Fibroblast of lung (primary cell): ENCODE data around the gene INTS14. TPM values are rescaled to one million over a fixed set of nuclear protein-coding genes. Genes with fewer than 3 reads are reported as not detected.

ENCODE experiments used
- DNase-seq, 2 donors: peaks; one replicate each; pipeline versions ENCODE4 v3.0.0 to v3.0.0-alpha.2; 2010; ENCODE audit warnings: low read depth in 2 of 2
- H2AFZ ChIP-seq: 2 replicates; pipeline ENCODE4 v1.5.1; 2012; ENCODE audit warnings: low read length, control low read depth, inconsistent platforms
- H3K27ac ChIP-seq: 2 replicates; pipeline ENCODE4 v1.5.1; 2011; ENCODE audit warnings: low read length, control low read depth; ENCODE audit not compliant: insufficient read depth
- H3K27me3 ChIP-seq: 2 replicates; pipeline ENCODE4 v1.5.1; 2011; ENCODE audit warnings: mild to moderate bottlenecking, low read length; ENCODE audit not compliant: control insufficient read depth, insufficient read depth
- H3K36me3 ChIP-seq: 2 replicates; pipeline ENCODE4 v1.5.1; 2011; ENCODE audit warnings: low read length; ENCODE audit not compliant: control insufficient read depth, insufficient read depth
- H3K4me1 ChIP-seq: 2 replicates; pipeline ENCODE4 v1.5.1; 2011; ENCODE audit warnings: low read length; ENCODE audit not compliant: control insufficient read depth, insufficient read depth; ENCODE audit errors: extremely low read depth
- H3K4me2 ChIP-seq: 2 replicates; pipeline ENCODE4 v1.5.1; 2011; ENCODE audit warnings: low read length, control low read depth; ENCODE audit not compliant: insufficient read depth; ENCODE audit errors: extremely low read depth
- H3K4me3 ChIP-seq, 4 experiments: fragments of 200-600 bp in 1 of 4; sonication (generic) in 1 of 4; replicated peaks in 1 of 4; 2 replicates each; pipeline ENCODE4 v1.5.1; 2011 to 2016; ENCODE audit warnings: low read length in 4 of 4, low read depth in 3 of 4, mild to moderate bottlenecking in 3 of 4, control low read depth in 2 of 4, inconsistent platforms in 1 of 4, mixed read lengths in 1 of 4; ENCODE audit not compliant: insufficient read depth in 1 of 4; ENCODE audit errors: control extremely low read depth in 1 of 4
- H3K79me2 ChIP-seq: 2 replicates; pipeline ENCODE4 v1.5.1; 2012; ENCODE audit warnings: mild to moderate bottlenecking, low read length, inconsistent platforms; ENCODE audit not compliant: control insufficient read depth, insufficient read depth
- H3K9ac ChIP-seq: 2 replicates; pipeline ENCODE4 v1.5.1; 2011; ENCODE audit warnings: mild to moderate bottlenecking, low read length, control low read depth; ENCODE audit not compliant: insufficient read depth
- H3K9me3 ChIP-seq: 2 replicates; pipeline ENCODE4 v1.5.1; 2012; ENCODE audit warnings: low read depth, low read length; ENCODE audit not compliant: control insufficient read depth, insufficient read depth
- H4K20me1 ChIP-seq: 2 replicates; pipeline ENCODE4 v1.5.1; 2011; ENCODE audit warnings: low read length; ENCODE audit not compliant: control insufficient read depth, insufficient read depth; ENCODE audit errors: extremely low read depth
- CTCF ChIP-seq, 2 donors: IDR thresholded peaks in 1 of 2; conservative IDR thresholded peaks in 1 of 2; 1 replicate in 1 of 2; 2 replicates in 1 of 2; pipeline ENCODE4 v1.5.1; 2011 to 2012; ENCODE audit warnings: low read length in 2 of 2, control low read depth in 1 of 2, inconsistent platforms in 1 of 2, low read depth in 1 of 2, mild to moderate bottlenecking in 1 of 2
- EZH2 ChIP-seq: IDR thresholded peaks from 2 replicates; pipeline ENCODE4 v1.5.1; 2012; ENCODE audit warnings: low read length, control low read depth, mild to moderate bottlenecking; ENCODE audit errors: missing control alignments
- polyA plus RNA-seq, 2 donors: library from polyadenylated mRNA; depleted of rRNA in 1 of 2; stranded (reverse) in 1 of 2; unstranded in 1 of 2; fragments of >200 nt; gene quantifications; 2 replicates each; pipeline ENCODE4 v1.2.1, GENCODE V29; 2011 to 2012; ENCODE audit warnings: missing spikeins in 1 of 2
- total RNA-seq: library from RNA; depleted of rRNA; stranded (reverse); fragments of >200 nt; gene quantifications from 2 replicates; pipeline ENCODE4 v1.2.1, GENCODE V29; 2014

INTS14 gene
- total and polyA plus RNA-seq, 2 donors (not counting 1 experiment from before 2014, with no cell fraction given), result 31.5 to 55.9 TPM

DNA sequence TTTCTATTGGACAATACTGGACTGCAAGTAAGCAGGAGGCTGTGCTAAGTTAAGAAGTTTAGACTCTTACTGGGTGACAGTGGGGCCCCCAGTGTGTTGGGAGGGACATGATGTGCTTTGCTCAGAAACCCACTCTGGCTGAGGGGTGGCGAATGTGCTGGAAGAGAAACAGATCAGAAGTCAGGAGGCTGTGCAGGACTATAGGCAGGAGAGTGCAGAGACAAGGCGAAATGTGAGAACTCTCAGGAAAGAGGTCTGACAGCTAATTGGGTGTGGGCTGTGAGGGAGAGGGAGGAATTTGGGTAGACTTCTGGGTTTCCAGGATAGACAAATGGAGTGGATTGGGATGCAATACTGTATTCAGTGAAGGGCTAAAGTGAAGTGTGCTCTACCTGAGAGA lies 22.8 kb upstream of the INTS14 start:
- Histone ChIP-seq H2AFZ (no peak overlapping the region), H3K27me3 (no peaks in the 10 kb centered on the region), H3K9ac (no peak overlapping the region), H3K9me3 (no peaks in the 10 kb centered on the region), H3K4me1 (no peaks in the 10 kb centered on the region), H3K4me3 (no peak overlapping the region), H3K79me2 (no peaks in the 10 kb centered on the region), H4K20me1 (no peaks in the 10 kb centered on the region), H3K36me3 (no peaks in the 10 kb centered on the region), H3K4me2 (no peak overlapping the region), H3K27ac (no peak overlapping the region)
- DNase-seq, result no peak
- TF ChIP-seq EZH2 (no peak), CTCF (conservative IDR thresholded peaks at IDR 0.05 in 1 of 2, IDR thresholded peaks at IDR 0.05 in 1 of 2; ENCODE audit: low read depth in 1 of 2, low read length in 2 of 2) (no peak)

DNA sequence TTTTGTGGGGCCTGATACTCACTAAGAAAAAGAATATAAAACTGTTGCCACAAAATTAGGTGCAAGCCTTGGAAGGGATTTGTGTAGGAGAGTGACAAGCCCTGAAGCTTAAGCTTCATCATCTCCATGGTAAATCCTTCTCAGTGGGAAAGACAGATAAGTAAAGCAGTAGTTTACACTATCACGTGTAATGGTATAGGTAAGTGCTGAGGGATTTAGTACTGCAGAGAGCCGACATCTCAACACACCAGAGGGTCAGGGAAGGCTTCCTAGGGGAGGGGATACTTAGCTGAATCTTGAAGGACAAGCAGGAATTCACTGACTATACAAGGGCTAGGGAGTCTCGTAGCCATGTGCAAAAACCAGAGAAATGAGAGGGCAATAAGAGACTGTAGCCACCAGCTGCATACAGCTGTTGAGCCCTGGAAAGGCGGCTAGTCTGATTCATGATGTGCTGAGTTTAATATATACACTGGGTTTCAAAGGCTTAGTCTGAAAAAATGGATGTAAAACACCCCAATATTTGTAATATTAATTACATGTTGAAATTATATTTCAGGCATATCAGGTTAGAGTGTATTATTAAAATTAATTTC lies 21.9 kb upstream of the INTS14 start:
- Histone ChIP-seq H3K9me3 (no peaks in the 10 kb centered on the region), H3K27me3 (no peaks in the 10 kb centered on the region), H3K9ac (no peak overlapping the region), H3K4me3 (no peak overlapping the region), H3K79me2 (no peaks in the 10 kb centered on the region), H3K4me1 (no peaks in the 10 kb centered on the region), H3K27ac (no peak overlapping the region), H2AFZ (no peak overlapping the region), H3K36me3 (no peaks in the 10 kb centered on the region), H3K4me2 (peak overlapping the region; percentile 8), H4K20me1 (no peaks in the 10 kb centered on the region)
- TF ChIP-seq EZH2, result no peak
- TF ChIP-seq CTCF (conservative IDR thresholded peaks at IDR 0.05 in 1 of 2, IDR thresholded peaks at IDR 0.05 in 1 of 2; ENCODE audit: low read depth in 1 of 2, low read length in 2 of 2), result no peak
- peak in 1 of 2 donors; percentile 75 for DNase-seq

GRCh38 chr15:65631503-65631902 lies 20.6 kb upstream of the INTS14 start:
- Histone ChIP-seq H2AFZ (no peak overlapping the region), H3K4me1 (no peaks in the 10 kb centered on the region), H3K27ac (no peak overlapping the region), H3K79me2 (no peaks in the 10 kb centered on the region), H3K9me3 (no peaks in the 10 kb centered on the region), H3K27me3 (no peaks in the 10 kb centered on the region), H3K4me3 (no peak overlapping the region), H3K36me3 (no peaks in the 10 kb centered on the region), H4K20me1 (no peaks in the 10 kb centered on the region), H3K4me2 (no peak overlapping the region), H3K9ac (no peak overlapping the region)
- no peak for TF ChIP-seq EZH2
- no peak for TF ChIP-seq CTCF (conservative IDR thresholded peaks at IDR 0.05 in 1 of 2, IDR thresholded peaks at IDR 0.05 in 1 of 2; ENCODE audit: low read depth in 1 of 2, low read length in 2 of 2)
- DNase-seq, result no peak
